Adrenal gland (tissue), 12 donors: Measurements from ENCODE around the gene NEDD8. TPM values are rescaled to one million over a fixed set of nuclear protein-coding genes. Genes with fewer than 3 reads are reported as not detected.

Source experiments
- DNase-seq, 7 donors: peaks; one replicate each; pipeline ENCODE4 v3.0.0-alpha.2; 2019 to 2020
- H3K27ac ChIP-seq, 5 donors: fragments of 200-600 bp; sonication (generic) in 4 of 5; 1 replicate in 3 of 5; 2 replicates in 2 of 5; pipeline versions ENCODE4 v1.5.1 to v1.8.0; 2016 to 2020; ENCODE audit warnings: mild to moderate bottlenecking in 1 of 5
- H3K27me3 ChIP-seq: fragments of 200-600 bp; 2 replicates; pipeline ENCODE4 v1.8.0; 2021
- H3K36me3 ChIP-seq, 2 donors: fragments of 200-600 bp; replicated peaks in 1 of 2; 1 replicate in 1 of 2; 2 replicates in 1 of 2; pipeline versions ENCODE4 v1.5.1 to v1.8.0; 2018 to 2022
- H3K4me1 ChIP-seq, 2 donors: fragments of 200-600 bp; replicated peaks in 1 of 2; 1 replicate in 1 of 2; 2 replicates in 1 of 2; pipeline versions ENCODE4 v1.5.1 to v1.8.0; 2018 to 2021
- H3K4me3 ChIP-seq, 4 donors: fragments of 200-600 bp; sonication (generic) in 3 of 4; one replicate each; pipeline ENCODE4 v1.5.1; 2016 to 2018
- H3K9me3 ChIP-seq, 3 donors: fragments of 200-600 bp; sonication (generic) in 1 of 3; replicated peaks in 1 of 3; 1 replicate in 2 of 3; 2 replicates in 1 of 3; pipeline versions ENCODE4 v1.5.1 to v1.8.0; 2016 to 2021
- CTCF ChIP-seq, 6 experiments: fragments of 450-650 bp in 4 of 6; fragments of 200-600 bp in 2 of 6; sonication (generic) in 1 of 6; IDR thresholded peaks; 1 replicate in 5 of 6; 2 replicates in 1 of 6; pipeline versions ENCODE4 v1.5.1 to v1.8.0; 2016 to 2021; ENCODE audit warnings: antibody characterized with exemption in 6 of 6, mild to moderate bottlenecking in 2 of 6, moderate library complexity in 1 of 6
- POLR2A ChIP-seq, 2 donors: fragments of 450-650 bp; IDR thresholded peaks; one replicate each; pipeline ENCODE4 v1.6.1; 2017; ENCODE audit warnings: antibody characterized with exemption in 2 of 2, mild to moderate bottlenecking in 2 of 2, moderate library complexity in 1 of 2
- WGBS, 4 donors: extraction: QIAGEN DNeasy Blood & Tissue Kit in 2 of 4; methylation state at CpG; one replicate each; pipeline versions ENCODE4 v1.1.5 to v1.1.7; 2013 to 2017; 5-methylcytosine and 5-hydroxymethylcytosine counted together
- intact Hi-C, 2 donors: fragments of 100-400 bp; cut with DNase I; formaldehyde crosslinking; loops; one replicate each; pipeline versions ENCODE4 v1.14.1 to v1.15.0; 2022 to 2023
- polyA plus RNA-seq, 3 donors: library from polyadenylated mRNA; stranded (reverse); fragments of 200-250 nt in 2 of 3; fragments of 350-450 nt in 1 of 3; fragmentation: Illumina TruSeq in 1 of 3; extraction: RNeasy Lipid Tissue Mini Kit (QIAGEN cat#74804) in 1 of 3; gene quantifications; one replicate each; pipeline ENCODE4 v1.2.3, GENCODE V29; 2013 to 2014
- total RNA-seq, 9 donors: library from RNA; depleted of rRNA in 4 of 9; stranded (reverse); fragments of >200 nt in 4 of 9; fragments of 120-200 nt in 1 of 9; fragmentation: NEBNext Ultra II Directional in 1 of 9; extraction: Animal tissue kit (Norgen Biotek cat#: 25700) in 1 of 9; gene quantifications; one replicate each; pipeline versions ENCODE4 v1.1.0 to v1.2.4, GENCODE V29; 2013 to 2023
- donor health status: healthy with polysubstance abuse.
- donor health status: Bipolar disorder and iron deficiency.
- donor health status: DM: yes; HTN: yes; CAD: no.
- donor health status: DM: no; HTN: no; CAD: no.
- donor health status: DM: no; HTN: no; CAD: no.
- donor health status: DM: yes; HTN: yes; CAD: no.

NEDD8 gene
- total and polyA plus RNA-seq, 12 donors: 136 to 454 (median 216) TPM

- H3K4me3 ChIP-seq: no peak overlapping the region
- H3K27ac ChIP-seq: peak overlapping the region in 1 of 5 donors; percentile 29
- H3K27me3 ChIP-seq: no peaks in the 10 kb centered on the region
- TF ChIP-seq POLR2A (IDR thresholded peaks at IDR 0.05) (no peak), CTCF (IDR thresholded peaks at IDR 0.05) (no peak)
- intact Hi-C loops: no loop called here
- H3K36me3 ChIP-seq: no peaks in the 10 kb centered on the region
- DNase-seq: peak in 1 of 7 donors; percentile 72
- H3K9me3 ChIP-seq: no peaks in the 10 kb centered on the region
- peaks cover 5 to 22% of the 10 kb centered on the region in 2 donors for H3K4me1 ChIP-seq
- 61 to 81% (median 79%) methylated on average over 3 of the region's 3 CpGs for WGBS, 4 donors
Measured at GRCh38 chr14:24274101-24274543, 42.0 kb upstream of the NEDD8 start.

- Histone ChIP-seq H3K27me3 (no peaks in the 10 kb centered on the region), H3K36me3 (no peaks in the 10 kb centered on the region), H3K4me3 (no peak overlapping the region), H3K9me3 (no peaks in the 10 kb centered on the region), H3K4me1 (peaks cover 5 to 22% of the 10 kb centered on the region in 2 donors), H3K27ac (peak overlapping the region in 1 of 5 donors; percentile 29)
- intact Hi-C loops: no loop called here
- 47 to 83% (median 74%) methylated on average over 3 of the region's 3 CpGs for WGBS, 4 donors
- TF ChIP-seq CTCF (IDR thresholded peaks at IDR 0.05) (no peak), POLR2A (IDR thresholded peaks at IDR 0.05) (no peak)
- DNase-seq: no peak
Measured at GRCh38 chr14:24273422-24273998, 41.3 kb upstream of the NEDD8 start.

GRCh38 chr14:24272467-24272866 lies 40.3 kb upstream of the NEDD8 start:
- Histone ChIP-seq H3K9me3 (no peaks in the 10 kb centered on the region), H3K27me3 (no peaks in the 10 kb centered on the region), H3K4me1 (peaks cover 5 to 22% of the 10 kb centered on the region in 2 donors), H3K36me3 (peaks cover 0 to 9% of the 10 kb centered on the region in 2 donors), H3K27ac (no peak overlapping the region), H3K4me3 (no peak overlapping the region)
- TF ChIP-seq POLR2A (IDR thresholded peaks at IDR 0.05) (no peak), CTCF (IDR thresholded peaks at IDR 0.05) (no peak)
- intact Hi-C loops: no loop called here
- no peak for DNase-seq
- 77 to 87% (median 80%) methylated on average over 2 of the region's 2 CpGs for WGBS, 4 donors

GRCh38 chr14:24271834-24272263 lies 39.7 kb upstream of the NEDD8 start:
- TF ChIP-seq POLR2A (IDR thresholded peaks at IDR 0.05): no peak
- Histone ChIP-seq H3K9me3 (no peaks in the 10 kb centered on the region), H3K4me3 (peak overlapping the region in 3 of 4 donors; percentile 32 to 96 (median 74)), H3K27ac (peak overlapping the region in 4 of 5 donors; percentile 87 to 99 (median 92)), H3K4me1 (peaks cover 5 to 22% of the 10 kb centered on the region in 2 donors), H3K36me3 (peaks cover 0 to 12% of the 10 kb centered on the region in 2 donors), H3K27me3 (no peaks in the 10 kb centered on the region)
- DNase-seq: no peak
- intact Hi-C loops: no loop called here
- 11 to 17% (median 14%) methylated on average over 3 of the region's 3 CpGs for WGBS, 4 donors
